Right lobe of liver (tissue), 4 donors: ENCODE data around the gene CEP89.

ENCODE experiments used
- POLR2A ChIP-seq: fragments of 450-650 bp; IDR thresholded peaks from one replicate; pipeline ENCODE4 v1.6.1; 2017; ENCODE audit warnings: antibody characterized with exemption, mild to moderate bottlenecking
- TF ChIP-seq, protein P1 (sequence below), 4 donors: fragments of 200-600 bp in 3 of 4; fragments of 450-650 bp in 1 of 4; IDR thresholded peaks; one replicate each; pipeline versions ENCODE4 v1.5.1 to v1.8.0; 2016 to 2022; ENCODE audit warnings: antibody characterized with exemption in 4 of 4, mild to moderate bottlenecking in 2 of 4
- donor health status: DM: no; HTN: no; CAD: no.
- donor health status: DM: no; HTN: no; CAD: no.
- donor health status: DM: no; HTN: yes; CAD: no.

DNA sequence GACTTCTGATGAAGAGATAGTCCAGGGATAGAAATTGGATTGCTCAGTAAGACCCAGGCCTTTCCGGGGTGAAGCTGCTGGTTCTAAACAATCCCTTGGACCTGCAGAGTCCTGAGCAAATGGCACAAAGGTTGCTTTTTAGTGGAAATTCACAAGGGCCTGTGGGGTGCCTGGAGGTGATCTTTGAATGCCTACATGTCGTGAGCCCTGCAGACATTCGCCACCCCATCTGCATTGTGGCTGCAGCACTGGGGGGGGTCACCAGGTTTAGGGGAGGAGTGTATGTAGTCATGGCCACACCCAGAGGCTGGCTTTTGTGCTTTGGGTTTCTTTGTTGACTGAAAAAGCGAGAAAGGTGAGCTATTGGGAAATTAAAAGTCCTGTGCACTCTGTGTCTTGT lies 143.6 kb downstream of the CEP89 start:
- no peak for TF ChIP-seq POLR2A
- TF ChIP-seq, protein P1, sequence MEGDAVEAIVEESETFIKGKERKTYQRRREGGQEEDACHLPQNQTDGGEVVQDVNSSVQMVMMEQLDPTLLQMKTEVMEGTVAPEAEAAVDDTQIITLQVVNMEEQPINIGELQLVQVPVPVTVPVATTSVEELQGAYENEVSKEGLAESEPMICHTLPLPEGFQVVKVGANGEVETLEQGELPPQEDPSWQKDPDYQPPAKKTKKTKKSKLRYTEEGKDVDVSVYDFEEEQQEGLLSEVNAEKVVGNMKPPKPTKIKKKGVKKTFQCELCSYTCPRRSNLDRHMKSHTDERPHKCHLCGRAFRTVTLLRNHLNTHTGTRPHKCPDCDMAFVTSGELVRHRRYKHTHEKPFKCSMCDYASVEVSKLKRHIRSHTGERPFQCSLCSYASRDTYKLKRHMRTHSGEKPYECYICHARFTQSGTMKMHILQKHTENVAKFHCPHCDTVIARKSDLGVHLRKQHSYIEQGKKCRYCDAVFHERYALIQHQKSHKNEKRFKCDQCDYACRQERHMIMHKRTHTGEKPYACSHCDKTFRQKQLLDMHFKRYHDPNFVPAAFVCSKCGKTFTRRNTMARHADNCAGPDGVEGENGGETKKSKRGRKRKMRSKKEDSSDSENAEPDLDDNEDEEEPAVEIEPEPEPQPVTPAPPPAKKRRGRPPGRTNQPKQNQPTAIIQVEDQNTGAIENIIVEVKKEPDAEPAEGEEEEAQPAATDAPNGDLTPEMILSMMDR (IDR thresholded peaks at IDR 0.05) = no peak
